ENCODE results near the gene CPA2. TPM values are rescaled to one million over a fixed set of nuclear protein-coding genes. Genes with fewer than 3 reads are reported as not detected.

CPA2 gene
- total and polyA plus RNA-seq, 2 experiments from 2014 or later, result 198 to 303 TPM

GRCh38 chr7:130296221-130296951, 29.7 kb downstream of the CPA2 start:
- H3K79me2 ChIP-seq, result no peaks in the 10 kb centered on the region
- TF ChIP-seq, protein P1, sequence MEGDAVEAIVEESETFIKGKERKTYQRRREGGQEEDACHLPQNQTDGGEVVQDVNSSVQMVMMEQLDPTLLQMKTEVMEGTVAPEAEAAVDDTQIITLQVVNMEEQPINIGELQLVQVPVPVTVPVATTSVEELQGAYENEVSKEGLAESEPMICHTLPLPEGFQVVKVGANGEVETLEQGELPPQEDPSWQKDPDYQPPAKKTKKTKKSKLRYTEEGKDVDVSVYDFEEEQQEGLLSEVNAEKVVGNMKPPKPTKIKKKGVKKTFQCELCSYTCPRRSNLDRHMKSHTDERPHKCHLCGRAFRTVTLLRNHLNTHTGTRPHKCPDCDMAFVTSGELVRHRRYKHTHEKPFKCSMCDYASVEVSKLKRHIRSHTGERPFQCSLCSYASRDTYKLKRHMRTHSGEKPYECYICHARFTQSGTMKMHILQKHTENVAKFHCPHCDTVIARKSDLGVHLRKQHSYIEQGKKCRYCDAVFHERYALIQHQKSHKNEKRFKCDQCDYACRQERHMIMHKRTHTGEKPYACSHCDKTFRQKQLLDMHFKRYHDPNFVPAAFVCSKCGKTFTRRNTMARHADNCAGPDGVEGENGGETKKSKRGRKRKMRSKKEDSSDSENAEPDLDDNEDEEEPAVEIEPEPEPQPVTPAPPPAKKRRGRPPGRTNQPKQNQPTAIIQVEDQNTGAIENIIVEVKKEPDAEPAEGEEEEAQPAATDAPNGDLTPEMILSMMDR (IDR thresholded peaks at IDR 0.05; ENCODE audit: poor library complexity), result no peak
- TF ChIP-seq EZH2phosphoT487 (IDR thresholded peaks at IDR 0.05; ENCODE audit: low read depth, severe bottlenecking, unreplicated experiment) (no peak), EZH2 (IDR thresholded peaks at IDR 0.05; ENCODE audit: borderline replicate concordance) (no peak)
- no peak overlapping the region for H2AFZ ChIP-seq
- no peaks in the 10 kb centered on the region for H3K27me3 ChIP-seq
- no peaks in the 10 kb centered on the region for H4K20me1 ChIP-seq (ENCODE audit: insufficient read depth, poor library complexity, severe bottlenecking)
- H3K9me2 ChIP-seq (replicated peaks; ENCODE audit: insufficient read depth), result no peaks in the 10 kb centered on the region
- no peaks in the 10 kb centered on the region for H3K36me3 ChIP-seq (replicated peaks; ENCODE audit: insufficient read depth, low read depth)
- H3K4me1 ChIP-seq (ENCODE audit: insufficient read depth), result no peaks in the 10 kb centered on the region
- no peak overlapping the region for H3K4me3 ChIP-seq
- no peak for DNase-seq (ENCODE audit: low spot score)
- no peaks in the 10 kb centered on the region for H3K9me3 ChIP-seq (ENCODE audit: low read depth)
- H3K4me2 ChIP-seq, result no peak overlapping the region
- no peak overlapping the region for H3K27ac ChIP-seq
- WGBS (ENCODE audit: low lambda C conversion rate, missing lambda C conversion rate), result 91% methylated on average over 13 of the region's 13 CpGs

- H4K20me1 ChIP-seq (ENCODE audit: insufficient read depth, poor library complexity, severe bottlenecking), result no peaks in the 10 kb centered on the region
- H3K4me2 ChIP-seq, result no peak overlapping the region
- 80% methylated on average over 20 of the region's 20 CpGs for WGBS (ENCODE audit: low lambda C conversion rate, missing lambda C conversion rate)
- H3K4me3 ChIP-seq, result no peak overlapping the region
- no peaks in the 10 kb centered on the region for H3K36me3 ChIP-seq (replicated peaks; ENCODE audit: insufficient read depth, low read depth)
- H3K27me3 ChIP-seq, result no peaks in the 10 kb centered on the region
- no peaks in the 10 kb centered on the region for H3K79me2 ChIP-seq
- TF ChIP-seq EZH2phosphoT487 (IDR thresholded peaks at IDR 0.05; ENCODE audit: low read depth, severe bottlenecking, unreplicated experiment) (no peak), EZH2 (IDR thresholded peaks at IDR 0.05; ENCODE audit: borderline replicate concordance) (no peak)
- TF ChIP-seq, protein P1 (IDR thresholded peaks at IDR 0.05; ENCODE audit: poor library complexity), result no peak
- no peaks in the 10 kb centered on the region for H3K4me1 ChIP-seq (ENCODE audit: insufficient read depth)
- H3K9me3 ChIP-seq (ENCODE audit: low read depth), result no peaks in the 10 kb centered on the region
- DNase-seq (ENCODE audit: low spot score), result no peak
- H2AFZ ChIP-seq, result no peak overlapping the region
- peak overlapping the region; percentile 4 for H3K27ac ChIP-seq
- no peaks in the 10 kb centered on the region for H3K9me2 ChIP-seq (replicated peaks; ENCODE audit: insufficient read depth)
These were observed 31.2 kb downstream of the CPA2 start for GRCh38 chr7:130297628-130298543.

DNA sequence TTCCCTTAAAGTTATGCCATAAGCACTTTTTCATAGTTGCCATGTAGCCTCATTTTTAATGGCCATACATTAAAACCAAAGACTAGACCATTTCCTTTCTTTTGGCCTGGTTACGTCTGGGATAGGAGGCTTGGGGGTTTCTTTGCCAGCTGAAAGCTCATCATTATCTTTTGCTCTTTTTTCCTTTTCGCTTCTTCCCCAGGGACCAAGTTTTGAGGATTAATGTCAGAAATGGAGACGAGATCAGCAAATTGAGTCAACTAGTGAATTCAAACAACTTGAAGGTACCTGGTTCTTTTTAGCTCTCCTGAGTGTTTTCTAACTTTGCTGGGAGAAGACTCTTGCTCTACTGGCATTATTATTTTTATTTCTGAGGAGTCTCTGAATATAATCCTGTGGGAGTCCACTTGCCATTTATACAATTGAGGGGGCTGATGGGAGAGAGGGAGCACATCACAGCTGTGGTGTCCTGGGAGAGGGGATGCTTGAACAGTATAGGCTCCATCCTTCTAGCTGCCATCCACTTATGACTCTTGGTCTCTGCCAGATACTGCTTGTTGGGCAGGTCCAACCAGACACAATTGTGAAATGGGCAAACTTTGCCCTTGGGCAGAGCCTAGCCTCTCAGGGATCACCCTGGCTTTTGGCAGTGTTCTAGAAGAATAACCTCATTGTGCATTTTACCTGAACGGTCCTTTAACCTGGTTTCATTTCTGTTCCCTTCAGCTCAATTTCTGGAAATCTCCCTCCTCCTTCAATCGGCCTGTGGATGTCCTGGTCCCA, 32.1 kb downstream of the CPA2 start:
- TF ChIP-seq EZH2phosphoT487 (IDR thresholded peaks at IDR 0.05; ENCODE audit: low read depth, severe bottlenecking, unreplicated experiment), result no peak
- Histone ChIP-seq H3K36me3 (replicated peaks; ENCODE audit: insufficient read depth, low read depth) (no peaks in the 10 kb centered on the region), H3K27ac (peak overlapping the region; percentile 4), H3K79me2 (no peaks in the 10 kb centered on the region), H2AFZ (no peak overlapping the region), H3K4me2 (no peak overlapping the region), H4K20me1 (ENCODE audit: insufficient read depth, poor library complexity, severe bottlenecking) (no peaks in the 10 kb centered on the region), H3K4me1 (ENCODE audit: insufficient read depth) (no peaks in the 10 kb centered on the region), H3K9me3 (ENCODE audit: low read depth) (no peaks in the 10 kb centered on the region), H3K4me3 (no peak overlapping the region), H3K27me3 (no peaks in the 10 kb centered on the region), H3K9me2 (replicated peaks; ENCODE audit: insufficient read depth) (no peaks in the 10 kb centered on the region)
- 84% methylated on average over 5 of the region's 5 CpGs for WGBS (ENCODE audit: low lambda C conversion rate, missing lambda C conversion rate)
- DNase-seq (ENCODE audit: low spot score), result no peak

Measured in hepatocyte (in vitro differentiated cells).